Stimulated activated CD8-positive, alpha-beta memory T cell treated with anti-CD3 and anti-CD28 coated beads, Interleukin-7, amount 100 ng/mL, for 4 hours (primary cell): ENCODE data around the gene SBF2.
"Not testable (repeated sequence)": the region's sequence is repeated elsewhere in the genome, so short reads cannot be mapped to it uniquely, and the experiment has no call there.

ENCODE experiments used
- DNase-seq, 2 donors: peaks; one replicate each; pipeline ENCODE4 v3.0.0-alpha.2; 2020; ENCODE audit warnings: low read depth in 2 of 2

SBF2 gene

DNA sequence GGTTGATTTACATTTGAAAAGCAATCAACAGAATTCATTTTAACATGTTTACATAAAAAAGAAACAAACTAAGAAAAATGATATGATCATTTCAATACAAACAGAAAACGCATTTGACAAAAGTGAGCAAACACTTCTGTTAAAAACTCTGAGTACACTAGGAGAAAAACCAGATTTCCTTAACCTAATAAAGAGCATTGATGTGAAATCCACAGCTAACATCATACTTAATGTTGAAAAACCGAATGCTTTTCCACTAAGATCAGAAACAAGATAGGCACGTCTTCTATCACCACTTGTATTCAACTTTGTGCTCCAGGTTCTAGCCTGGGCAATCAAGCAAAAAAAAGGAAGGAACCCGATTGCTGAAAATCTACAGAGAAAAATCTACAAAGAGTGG, 227.6 kb downstream of the SBF2 start:
- DNase-seq, result no peak

DNA sequence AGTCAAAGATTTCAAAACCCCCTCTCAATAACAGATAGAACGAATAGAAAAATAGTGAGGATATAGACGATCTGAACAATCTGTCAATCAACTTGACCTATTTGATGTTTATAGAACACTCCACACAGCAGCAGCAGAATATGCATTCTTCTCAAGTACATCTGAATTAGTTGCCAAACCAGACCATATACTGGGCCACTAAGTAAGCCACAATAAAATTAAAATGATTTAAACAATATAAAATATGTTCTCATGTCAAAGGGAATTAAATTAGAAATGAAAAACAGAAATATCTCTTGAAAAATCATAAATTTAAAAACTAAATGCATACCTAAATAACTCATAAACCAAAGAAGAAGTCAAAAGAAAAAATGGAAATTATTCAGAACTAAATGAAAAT, 229.2 kb downstream of the SBF2 start:
- no peak for DNase-seq

DNA sequence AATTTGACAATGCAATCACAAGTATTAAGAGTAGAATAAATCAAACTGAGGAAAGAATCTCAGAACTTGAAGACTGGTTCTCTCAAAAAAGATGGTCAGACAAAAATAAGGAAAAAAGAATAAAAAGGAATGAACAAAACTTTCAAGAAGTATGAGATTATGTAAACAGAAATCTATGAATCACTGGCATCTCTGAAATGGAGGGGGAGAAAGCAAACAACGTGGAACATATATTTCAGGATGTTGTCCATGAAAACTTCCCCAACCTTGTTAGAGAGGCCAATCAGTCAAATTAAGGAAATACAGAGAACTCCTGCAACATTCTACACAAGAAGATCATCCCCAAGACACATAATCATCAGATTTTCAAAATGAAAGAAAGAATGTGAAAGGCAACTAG, 235.7 kb downstream of the SBF2 start:
- no peak for DNase-seq

DNA sequence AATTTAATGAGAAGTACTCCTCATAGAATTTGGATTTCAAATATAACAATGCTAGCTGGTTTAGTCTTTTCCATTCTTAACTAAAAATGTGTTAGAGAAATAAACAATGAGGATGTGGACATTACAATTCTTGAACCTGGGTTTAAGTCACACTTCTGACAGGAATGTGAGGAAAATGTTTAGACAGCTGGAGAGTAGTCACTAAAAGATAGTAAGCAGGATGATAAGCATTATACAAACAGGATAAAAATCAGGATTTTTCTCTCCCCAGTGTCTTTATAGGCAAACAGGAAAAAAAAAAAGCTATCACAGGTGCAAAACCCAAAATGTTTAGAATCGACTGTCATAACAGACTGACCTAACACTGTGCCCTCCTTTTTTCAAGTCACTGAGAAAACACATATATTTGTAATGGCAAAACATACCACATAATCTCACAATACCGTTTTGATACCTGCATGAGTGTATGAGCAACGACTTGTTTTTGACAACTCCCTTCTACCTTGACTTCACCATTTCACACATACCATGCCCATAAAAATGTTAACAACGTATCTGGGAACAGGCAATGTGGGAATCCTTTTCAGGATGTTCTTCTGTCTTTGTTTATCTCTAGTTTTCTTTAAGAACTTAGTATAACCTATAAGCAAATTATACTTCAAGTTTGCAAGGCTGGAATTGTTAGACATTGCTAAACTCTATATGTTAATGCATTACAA, 242.0 kb downstream of the SBF2 start:
- no peak for DNase-seq

DNA sequence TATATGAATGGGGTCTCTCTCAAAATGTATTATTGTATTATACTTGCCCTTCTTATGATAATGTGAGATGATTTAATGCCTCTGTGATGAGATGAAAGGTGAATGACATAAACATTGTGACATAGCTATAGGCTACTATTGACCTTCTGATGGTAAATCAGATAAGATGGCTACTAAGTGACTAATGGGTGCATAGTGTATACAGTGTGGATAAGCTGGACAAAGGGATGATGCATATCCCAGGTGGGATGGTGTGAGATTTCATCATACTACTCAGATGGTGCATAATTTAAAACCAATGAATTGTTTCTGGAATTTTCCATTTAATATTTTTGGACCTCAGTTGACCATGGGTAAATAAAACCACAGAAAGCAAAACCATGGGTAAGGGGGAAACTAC, 243.5 kb downstream of the SBF2 start:
- no peak for DNase-seq

DNA sequence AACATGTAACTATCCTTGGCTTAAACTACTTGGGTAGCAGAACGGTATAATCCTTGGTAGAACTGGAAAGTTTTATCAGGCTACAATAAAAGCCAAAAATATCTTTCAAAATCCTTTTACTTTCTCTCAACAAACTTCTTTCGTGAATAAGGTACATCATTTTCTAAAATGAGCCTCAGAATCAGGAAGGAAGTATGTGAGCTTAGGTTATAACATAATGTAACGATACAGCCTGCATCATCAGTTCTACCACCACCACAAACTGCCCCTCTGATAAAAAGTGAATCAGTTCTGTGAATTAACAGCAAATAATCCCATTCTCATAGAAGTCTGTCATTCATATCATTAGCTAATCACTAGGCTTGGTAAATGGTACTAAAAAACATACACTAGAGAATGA, 244.3 kb downstream of the SBF2 start:
- no peak for DNase-seq

DNA sequence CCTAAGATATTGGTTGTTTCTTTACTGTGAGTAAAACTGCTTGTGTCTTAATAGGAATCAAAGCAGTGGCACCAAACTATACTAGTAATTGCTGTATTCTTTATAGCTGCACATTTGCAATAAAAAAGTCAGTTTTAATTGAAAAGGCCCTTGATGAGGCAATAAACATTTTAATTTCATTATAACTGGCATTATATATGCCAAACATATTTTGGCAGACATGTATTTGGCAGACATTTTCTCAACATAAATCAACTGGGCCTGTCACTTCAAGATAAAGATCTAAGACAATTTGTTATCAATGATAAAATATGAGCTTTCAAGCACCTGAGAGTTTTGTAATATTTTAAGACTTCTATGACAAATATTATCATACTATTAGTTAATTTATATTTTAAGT, 245.7 kb downstream of the SBF2 start:
- DNase-seq, result no peak

DNA sequence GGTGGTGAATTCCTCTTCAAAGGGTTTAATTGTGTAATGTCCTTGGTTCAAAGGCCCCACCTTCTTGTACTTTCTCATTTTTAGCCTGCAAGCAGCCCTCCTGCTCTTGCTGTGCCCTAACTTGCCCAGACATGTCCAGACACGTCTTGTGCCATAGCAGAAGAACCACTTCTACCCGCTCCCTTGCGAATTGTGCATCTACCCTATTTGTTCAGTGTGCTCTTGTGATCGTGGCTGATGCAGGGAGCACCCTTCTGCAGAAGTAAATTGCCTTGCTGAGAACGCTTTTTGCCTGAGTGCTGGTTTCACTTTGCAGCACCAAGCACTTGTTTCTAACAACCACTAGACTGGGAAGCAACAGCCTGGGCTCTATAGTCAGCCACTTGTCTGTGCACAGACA, 249.4 kb downstream of the SBF2 start:
- no peak for DNase-seq

DNA sequence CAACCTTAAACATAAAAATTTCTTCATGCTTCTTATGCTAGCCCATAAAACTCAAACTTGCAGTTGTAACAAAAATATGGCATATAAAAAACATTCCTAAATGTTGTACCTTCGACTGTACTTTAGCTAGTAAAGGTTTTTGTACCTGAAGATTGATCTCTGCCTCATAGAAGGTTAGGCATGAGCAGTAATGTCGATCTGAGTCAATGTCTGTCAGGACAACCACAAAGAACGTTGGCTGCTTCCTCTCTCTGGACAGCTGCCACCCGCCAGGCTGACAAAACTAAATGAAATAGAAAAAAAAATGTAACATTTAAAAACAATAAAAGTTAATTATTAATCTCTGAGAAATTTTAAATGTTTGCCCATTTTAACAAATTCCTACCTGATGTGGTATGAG, 251.3 kb downstream of the SBF2 start:
- no peak for DNase-seq

DNA sequence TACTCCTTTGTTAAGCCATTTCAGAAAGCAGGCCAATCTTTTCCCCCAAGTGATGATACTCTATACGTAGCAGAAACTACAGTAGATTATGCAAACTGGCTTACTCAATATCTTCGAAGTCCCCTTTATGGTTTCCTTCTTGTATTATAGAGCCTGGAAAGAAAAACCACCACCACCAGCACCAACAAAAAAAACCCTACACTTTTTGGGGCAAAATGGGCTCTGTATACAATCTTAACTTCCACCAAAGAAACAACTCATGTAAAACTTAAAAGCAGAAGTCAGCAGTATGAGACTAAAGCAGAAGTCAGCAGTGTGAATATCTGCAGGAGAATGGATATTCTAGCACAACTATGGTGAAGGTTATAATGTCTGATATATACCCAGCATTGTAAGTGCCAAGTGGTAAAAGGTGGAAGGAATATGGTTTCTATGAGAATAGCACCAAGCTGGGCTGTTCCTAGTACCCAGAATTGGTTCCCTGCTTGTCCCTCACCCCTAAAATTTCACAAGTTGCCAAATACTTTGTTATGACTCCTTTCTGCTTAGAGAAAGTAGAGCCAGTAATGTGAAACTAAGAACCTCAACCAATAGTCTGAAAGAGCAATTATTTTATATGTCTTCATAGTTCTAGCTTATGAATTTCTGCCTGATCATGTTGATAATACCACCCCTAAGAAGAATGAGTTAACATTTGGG, 252.1 kb downstream of the SBF2 start:
- no peak for DNase-seq

DNA sequence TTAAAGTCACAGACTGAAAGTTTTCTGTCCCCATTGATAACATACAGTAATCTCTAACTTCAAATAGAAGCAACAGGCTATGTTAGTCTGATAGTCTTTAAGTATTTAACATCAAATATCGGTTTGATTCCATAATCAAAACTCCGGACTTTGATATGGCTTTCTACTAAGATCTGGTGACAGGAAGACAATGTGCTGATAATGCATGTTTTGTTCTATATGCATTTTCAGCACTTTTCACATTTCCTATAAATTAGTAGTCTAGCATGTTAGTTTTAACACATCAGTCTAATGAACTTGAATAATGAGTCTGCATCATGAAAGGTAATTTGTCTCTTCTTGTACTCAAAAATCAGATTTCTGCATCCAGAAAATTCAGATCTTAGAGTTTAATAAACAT, 252.7 kb downstream of the SBF2 start:
- DNase-seq, result no peak

DNA sequence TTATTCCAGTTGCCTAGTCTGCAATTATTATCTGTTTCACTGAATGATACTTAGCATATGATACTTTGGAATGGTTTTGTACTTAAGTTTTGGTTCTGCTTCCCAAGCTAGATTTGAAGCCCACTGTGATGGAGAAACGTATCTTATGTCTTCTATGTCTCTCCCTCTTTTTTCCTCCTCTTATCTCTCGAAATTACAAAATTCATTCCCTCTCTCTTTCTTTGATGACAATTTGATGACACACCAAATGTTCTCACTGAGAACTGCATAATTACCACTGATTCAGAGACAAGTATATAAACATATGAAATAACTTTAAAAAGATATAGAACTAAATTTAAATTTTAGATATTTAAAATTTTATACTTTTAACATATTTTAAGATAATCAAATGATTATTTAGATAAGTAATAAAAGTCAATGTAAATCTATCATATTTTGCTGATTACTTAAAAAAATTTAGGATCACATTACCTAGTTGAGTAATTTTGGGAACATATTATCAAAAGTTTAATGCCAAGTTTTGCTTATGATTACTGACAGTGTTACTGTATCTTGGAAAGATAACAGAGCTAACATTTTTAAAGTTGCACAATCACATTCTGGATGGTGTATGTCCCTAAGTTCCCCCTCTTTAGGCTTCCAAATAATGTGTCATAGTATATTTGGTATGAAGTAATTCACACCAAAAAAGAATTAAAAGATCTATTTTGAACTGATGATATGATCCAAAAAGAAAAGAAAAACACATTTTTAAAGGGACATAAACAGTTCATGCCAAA, 255.3 kb downstream of the SBF2 start:
- DNase-seq, result no peak

DNA sequence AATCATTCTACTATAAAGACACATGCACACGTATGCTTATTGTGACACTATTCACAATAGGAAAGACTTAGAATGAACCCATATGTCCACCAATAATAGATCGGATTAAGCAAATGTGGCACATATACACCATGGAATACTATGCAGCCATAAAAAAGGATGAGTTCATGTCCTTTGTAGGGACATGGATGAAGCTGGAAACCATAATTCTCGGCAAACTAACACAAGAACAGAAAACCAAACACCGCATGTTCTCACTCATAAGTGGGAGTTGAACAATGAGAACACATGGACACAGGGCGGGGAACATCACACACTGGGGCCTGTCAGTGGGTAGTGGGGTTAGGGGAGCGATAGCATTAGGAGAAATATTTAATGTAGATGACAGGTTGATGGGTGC, 258.1 kb downstream of the SBF2 start:
- DNase-seq, result not testable (repeated sequence)

DNA sequence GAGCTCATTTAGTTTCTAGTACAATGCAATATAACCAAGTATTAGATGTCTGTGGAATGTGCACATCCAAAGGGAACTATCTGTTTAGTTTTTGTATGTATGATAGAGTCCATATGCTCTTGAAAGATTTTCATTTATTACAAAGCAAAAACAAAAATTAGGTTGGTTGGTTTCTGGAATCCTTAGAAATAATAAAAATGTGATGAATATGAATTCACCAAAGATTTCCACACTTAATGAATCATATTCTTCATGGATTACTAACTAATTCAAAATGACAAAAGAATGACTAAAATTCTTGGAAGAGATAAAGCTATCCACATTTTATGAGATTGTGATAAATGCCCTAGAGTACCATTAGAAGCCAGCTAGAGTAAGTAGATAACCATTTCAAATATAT, 261.1 kb downstream of the SBF2 start:
- DNase-seq, result no peak

DNA sequence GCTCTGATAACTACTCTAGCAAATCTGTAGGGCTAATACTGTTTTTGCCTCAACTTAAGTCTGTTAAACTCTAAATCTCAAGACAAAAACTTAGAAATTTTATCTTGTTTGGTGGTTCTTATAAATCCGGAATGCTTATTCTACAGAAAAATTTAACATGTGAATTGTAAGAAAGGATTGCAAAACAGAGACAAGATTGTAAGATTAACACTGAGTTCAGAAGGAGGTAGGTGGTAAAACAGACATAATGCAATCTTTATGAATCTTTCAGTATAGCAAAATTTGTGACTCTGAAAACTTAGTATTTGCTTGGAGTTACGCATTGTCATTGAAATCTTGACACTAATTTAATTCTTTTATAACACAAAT, 263.9 kb downstream of the SBF2 start:
- no peak for DNase-seq

DNA sequence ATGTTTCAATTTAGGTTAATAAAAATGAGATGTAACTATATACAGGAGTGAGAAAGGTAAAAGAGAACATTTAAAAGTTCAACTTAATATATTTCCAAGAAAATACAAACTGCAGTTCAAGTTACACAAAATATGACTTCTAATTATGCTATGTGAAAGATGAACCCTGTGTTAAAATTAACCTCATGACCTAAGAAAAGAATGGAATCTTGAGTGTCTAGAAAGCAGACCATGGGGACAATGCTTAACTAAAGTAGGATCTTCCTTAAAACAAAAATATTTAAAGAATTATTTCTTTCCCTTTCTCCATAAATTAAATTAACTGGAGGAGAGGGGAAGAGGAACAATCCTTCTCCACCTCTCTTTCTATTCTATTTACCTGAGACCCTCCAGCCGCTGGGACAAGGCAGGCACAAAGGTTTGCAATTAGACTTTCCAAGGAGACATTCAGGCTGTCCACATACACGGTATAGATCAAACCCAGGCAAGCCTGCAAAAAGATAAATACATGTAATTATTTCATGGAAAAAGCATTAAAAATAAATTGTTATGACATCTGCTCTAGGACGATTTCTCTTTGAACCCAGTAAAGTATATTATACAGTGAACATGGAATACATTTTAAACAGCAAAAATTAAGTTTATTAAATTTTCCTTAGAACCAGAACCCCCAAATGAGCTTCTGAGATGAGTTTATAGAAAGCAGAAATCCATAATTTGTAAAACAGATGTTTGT, 264.5 kb downstream of the SBF2 start:
- no peak for DNase-seq

DNA sequence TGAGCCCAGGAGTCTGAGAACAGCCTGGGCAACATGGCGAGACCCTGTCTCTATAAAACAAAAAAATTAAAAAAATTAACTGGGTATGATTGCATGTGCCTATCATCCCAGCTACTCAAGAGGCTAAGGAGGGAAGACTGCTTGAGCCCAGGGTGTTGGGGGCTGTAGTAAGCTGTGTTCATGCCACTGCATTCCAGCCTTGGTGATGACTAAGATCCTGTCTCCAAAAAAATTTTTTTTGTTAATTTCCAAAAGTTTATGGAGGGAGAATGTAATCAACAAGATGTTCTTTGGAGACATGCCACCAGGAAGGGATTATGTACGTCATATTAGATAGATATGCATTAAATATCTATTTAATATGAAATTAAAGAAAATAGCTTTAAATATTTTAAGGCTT, 267.5 kb downstream of the SBF2 start:
- DNase-seq, result no peak

DNA sequence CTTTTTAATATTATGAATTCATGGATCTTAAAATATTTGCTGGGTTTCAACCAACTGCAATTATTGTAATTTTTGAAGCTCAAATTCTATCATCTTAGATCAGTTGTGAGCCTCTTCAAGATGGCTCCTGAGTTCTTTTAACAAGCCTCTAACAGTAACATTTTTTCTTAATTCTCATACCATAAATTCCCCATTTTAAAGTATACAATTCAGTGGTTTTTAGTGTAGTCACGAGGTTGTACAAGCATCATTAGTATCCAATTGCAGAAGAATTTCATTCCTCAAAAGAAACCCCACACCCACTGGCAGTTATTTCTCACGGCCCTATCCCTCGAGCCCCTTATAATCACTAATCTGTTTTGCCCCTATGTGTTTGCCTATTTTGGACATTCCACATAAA, 270.8 kb downstream of the SBF2 start:
- no peak for DNase-seq

DNA sequence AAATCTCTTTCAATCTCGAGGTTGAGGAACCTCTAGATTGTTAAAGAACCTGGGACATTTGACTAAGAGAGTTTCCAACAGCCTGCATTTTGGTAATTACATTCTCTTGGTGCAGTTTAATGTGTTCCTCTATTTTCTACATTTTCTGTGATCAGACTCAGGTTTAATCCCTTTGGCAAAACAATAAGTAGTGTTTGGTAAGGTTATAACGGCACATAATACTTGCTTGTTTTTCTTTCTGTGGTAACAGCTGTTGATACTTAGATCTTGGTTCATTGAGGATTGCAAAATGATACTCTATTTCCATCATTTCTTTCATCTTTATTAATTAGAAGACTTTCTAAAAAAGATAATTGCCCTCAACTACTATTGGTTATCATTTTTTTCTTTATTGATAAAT, 271.3 kb downstream of the SBF2 start:
- DNase-seq, result no peak

DNA sequence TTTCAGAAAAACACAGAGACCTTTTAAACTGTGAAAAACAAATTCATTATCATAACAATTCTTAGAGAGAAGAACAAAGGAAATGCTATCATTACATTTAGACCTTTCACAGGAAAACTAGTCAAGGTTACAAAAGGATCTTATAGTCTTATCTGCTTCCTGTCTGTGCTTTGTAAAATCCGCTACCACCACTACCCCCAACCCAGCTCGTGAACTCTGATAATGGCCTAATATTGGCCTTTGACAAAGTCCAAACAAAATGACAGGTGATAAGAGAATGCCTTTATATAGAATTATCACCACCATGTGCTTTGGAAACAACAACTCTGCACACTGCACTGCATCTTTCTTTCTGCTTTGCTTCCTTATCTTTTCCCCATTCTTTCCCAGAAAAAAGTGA, 272.5 kb downstream of the SBF2 start:
- DNase-seq, result no peak

DNA sequence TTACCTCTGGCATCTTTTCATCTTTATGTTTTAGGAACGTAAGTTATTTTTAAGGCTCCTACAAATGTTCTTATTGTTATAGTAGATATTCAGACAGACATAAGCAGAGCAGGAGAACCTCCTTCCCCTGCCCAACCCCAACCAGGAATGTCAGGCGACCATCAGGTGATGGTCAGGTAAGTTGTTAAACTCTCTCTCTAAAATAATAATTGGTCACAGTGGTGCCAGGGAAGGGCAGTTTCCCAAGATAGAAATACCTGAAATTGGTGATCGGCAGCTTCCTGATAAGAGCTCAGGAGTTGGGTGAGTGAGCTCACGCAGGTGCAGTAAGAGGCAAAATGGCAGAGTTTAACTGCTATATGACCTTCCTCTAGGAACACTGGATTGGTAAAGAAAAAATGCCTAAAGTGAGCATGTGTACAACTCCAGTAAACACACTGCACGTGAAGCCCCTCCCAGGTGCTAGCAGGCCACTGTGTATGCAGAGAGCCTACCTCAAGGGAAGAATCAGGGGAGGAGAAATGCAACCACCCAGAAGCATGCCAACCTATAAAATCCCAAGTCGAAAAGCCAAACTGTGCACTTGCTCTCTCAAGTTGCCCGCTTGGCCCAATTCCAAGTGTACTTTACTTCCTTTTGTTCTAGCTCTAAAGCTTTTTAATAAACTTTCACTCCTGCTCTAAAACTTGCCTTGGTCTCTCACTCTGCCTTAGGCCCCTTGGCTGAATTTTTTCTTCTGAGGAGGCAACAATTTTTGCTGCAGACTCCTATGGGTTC, 273.9 kb downstream of the SBF2 start:
- no peak for DNase-seq

DNA sequence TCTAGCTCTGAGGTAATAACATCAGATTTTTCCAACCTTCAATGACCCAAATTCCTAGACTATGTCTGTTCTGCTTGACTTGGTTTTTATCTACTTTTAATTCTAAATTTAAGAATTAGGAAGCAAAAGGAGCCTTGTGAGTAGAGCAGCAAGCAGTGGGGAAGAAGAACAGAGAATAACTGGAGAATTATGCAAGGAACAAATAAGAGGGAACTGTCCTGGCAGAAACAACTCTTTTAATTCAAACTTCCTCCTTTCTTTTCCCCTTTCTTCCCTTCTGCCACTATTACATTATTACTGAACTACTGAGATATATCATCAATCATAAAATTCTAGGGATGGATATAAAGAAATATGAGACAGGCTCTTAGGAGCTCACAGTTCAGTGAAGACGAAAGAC, 276.1 kb downstream of the SBF2 start:
- no peak for DNase-seq
